Ishikawa (cell line): ENCODE results near the gene ROGDI.

Experiments used
- NFIC ChIP-seq: IDR thresholded peaks from 2 replicates; pipeline ENCODE4 v1.6.1; 2012
- REST ChIP-seq: IDR thresholded peaks from 2 replicates; pipeline ENCODE4 v1.6.1; 2012; ENCODE audit warnings: low read depth, mild to moderate bottlenecking
- TCF12 ChIP-seq: IDR thresholded peaks from 2 replicates; pipeline ENCODE4 v1.6.1; 2012; ENCODE audit warnings: low read depth
- TF ChIP-seq, protein P1 (sequence below): IDR thresholded peaks from 2 replicates; pipeline ENCODE4 v1.6.1; 2012

DNA sequence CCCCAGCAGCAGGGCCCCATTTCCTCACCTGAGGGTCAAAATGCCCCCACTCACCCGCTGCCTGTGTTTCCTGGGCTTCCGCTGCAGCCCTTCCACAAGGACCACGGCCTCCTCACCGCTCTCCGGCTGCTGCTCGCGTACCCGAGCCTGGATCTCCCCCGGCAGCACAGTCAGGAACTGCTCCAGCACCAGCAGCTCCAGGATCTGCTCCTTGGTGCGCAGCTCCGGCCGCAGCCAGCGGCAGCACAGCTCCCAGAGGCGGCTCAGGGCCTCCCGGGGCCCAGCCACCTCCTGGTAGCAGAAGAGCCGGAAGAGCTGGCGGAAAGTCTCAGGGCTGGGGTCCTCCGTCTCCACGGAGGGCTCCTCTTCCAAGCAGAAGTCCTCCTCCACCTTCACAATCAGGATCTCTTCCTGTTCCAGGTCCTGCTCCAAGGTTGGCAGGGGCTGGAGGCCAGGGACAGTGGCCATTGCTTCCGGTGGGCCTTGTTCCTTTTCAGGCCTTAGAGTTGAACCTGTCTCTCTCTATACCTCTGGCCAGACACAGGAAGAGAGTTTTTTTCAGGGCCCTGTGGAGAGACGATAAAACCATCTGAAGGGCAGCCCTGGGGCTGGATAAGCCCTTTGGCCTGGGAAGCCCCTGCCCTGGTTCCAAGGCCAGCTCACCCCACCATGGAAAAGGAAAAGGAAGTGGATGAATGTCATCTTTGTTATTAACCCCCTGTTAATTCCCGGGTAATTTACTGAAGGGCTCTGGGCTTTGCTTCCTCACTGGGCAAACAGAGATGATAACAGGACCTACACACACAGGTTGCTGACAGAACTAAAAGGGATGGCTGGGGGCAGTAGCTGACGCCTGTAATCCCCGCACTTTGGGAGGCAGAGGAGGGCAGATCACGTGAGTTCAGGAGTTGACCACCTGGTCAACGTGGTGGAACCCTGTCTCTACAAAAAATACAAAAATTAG, 36.6 kb downstream of the ROGDI start:
- TF ChIP-seq NFIC (no peak), REST (no peak), TCF12 (no peak)
- TF ChIP-seq, protein P1, sequence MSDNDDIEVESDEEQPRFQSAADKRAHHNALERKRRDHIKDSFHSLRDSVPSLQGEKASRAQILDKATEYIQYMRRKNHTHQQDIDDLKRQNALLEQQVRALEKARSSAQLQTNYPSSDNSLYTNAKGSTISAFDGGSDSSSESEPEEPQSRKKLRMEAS, result no peak
